HG02588 (cell line): Measurements from ENCODE around the gene SSUH2.
A peak's percentile ranks its signal among the peaks of the same experiment; 100 is the strongest.
"Not testable (repeated sequence)": the region's sequence is repeated elsewhere in the genome, so short reads cannot be mapped to it uniquely, and the experiment has no call there.

ENCODE experiments used
- ATAC-seq: cut with Tn5 transposase; IDR thresholded peaks from one replicate; pipeline ENCODE4 v1.9.1; 2021; ENCODE audit warnings: mild to moderate bottlenecking, moderate library complexity; ENCODE audit not compliant: unreplicated experiment

Gene SSUH2

GRCh38 chr3:8644748-8645390 is at the start of gene SSUH2:
TSS of gene SSUH2 (minus strand) at chr3:8644798. CDS start at chr3:8644758, 40 bp downstream.
- no peak for ATAC-seq

GRCh38 chr3:8691295-8691694 is 46.7 kb upstream of the SSUH2 start:
- not testable (repeated sequence) for ATAC-seq

GRCh38 chr3:8684992-8685391 is 40.4 kb upstream of the SSUH2 start:
- not testable (repeated sequence) for ATAC-seq

- not testable (repeated sequence) for ATAC-seq
Measured at GRCh38 chr3:8682850-8683574, 38.4 kb upstream of the SSUH2 start.

GRCh38 chr3:8681881-8682538 is 37.4 kb upstream of the SSUH2 start:
- ATAC-seq: not testable (repeated sequence)

GRCh38 chr3:8681349-8681748 is 36.8 kb upstream of the SSUH2 start:
- no peak for ATAC-seq

GRCh38 chr3:8679817-8680553 is 35.4 kb upstream of the SSUH2 start:
- not testable (repeated sequence) for ATAC-seq

GRCh38 chr3:8678751-8679150 is 34.2 kb upstream of the SSUH2 start:
- ATAC-seq: no peak

- ATAC-seq: not testable (repeated sequence)
Measured at GRCh38 chr3:8677258-8677657, 32.7 kb upstream of the SSUH2 start.

GRCh38 chr3:8675591-8675990 is 31.0 kb upstream of the SSUH2 start:
- not testable (repeated sequence) for ATAC-seq

GRCh38 chr3:8673083-8673737 is 28.6 kb upstream of the SSUH2 start:
- ATAC-seq: no peak

- ATAC-seq: no peak
Measured at GRCh38 chr3:8669019-8669418, 24.4 kb upstream of the SSUH2 start.

- ATAC-seq: no peak
Measured at GRCh38 chr3:8668216-8668615, 23.6 kb upstream of the SSUH2 start.

- no peak for ATAC-seq
Measured at GRCh38 chr3:8667463-8668091, 23.0 kb upstream of the SSUH2 start.

- peak; percentile 70 for ATAC-seq
Measured at GRCh38 chr3:8665407-8665896, 20.9 kb upstream of the SSUH2 start.

- ATAC-seq: no peak
Measured at GRCh38 chr3:8663177-8664061, 18.8 kb upstream of the SSUH2 start.

- no peak for ATAC-seq
Measured at GRCh38 chr3:8662594-8662993, 18.0 kb upstream of the SSUH2 start.

GRCh38 chr3:8660175-8661118 is 15.8 kb upstream of the SSUH2 start:
- ATAC-seq: no peak
